Effector CD8-positive, alpha-beta T cell (primary cell): ENCODE measurements around the gene KCNS1.
"Not testable (repeated sequence)": the region's sequence is repeated elsewhere in the genome, so short reads cannot be mapped to it uniquely, and the experiment has no call there.

Source experiments
- DNase-seq: peaks from one replicate; lab custom pipeline; 2025; lab: John Stamatoyannopoulos, UW

KCNS1 gene

GRCh38 chr20:45080867-45081624 lies 19.9 kb downstream of the KCNS1 start:
- DNase-seq: no peak

DNA sequence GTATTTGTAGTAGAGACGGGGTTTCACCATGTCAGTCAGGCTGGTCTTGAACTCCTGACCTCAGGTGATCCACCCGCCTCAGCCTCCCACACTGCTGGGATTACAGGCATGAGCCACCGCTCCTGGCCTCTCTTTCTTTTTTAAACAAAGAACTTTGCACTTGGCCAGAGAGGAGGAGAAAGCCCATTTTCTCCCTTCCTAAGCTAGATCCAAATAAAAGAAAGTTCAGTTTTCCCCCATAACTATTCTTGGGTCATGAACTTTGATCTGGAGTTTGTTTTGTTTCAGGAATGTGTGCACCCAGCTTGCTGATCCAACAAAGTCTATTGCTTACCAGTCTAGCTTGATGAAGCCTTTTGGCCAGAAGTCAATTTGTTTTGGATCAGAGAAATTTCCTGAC lies 23.4 kb downstream of the KCNS1 start:
- no peak for DNase-seq

DNA sequence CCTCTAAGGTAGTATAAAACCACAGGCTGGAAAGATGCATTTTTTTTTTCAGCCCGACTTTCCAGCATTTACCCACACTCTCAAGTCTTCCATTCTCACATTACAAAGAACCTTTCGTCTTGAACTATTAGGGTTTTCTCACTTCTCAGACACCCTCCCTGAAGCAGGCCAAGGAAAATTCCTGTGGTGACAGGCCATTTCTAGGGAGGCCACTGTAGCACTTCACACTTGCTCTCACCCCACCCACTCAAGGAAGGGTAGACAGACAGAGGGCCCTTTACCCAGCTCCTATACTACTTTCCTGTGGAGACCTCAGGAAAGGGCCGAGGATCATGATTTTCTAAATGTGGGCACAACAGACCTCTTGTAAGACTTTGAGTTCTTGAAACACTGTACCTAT lies 27.7 kb downstream of the KCNS1 start:
- DNase-seq: no peak

DNA sequence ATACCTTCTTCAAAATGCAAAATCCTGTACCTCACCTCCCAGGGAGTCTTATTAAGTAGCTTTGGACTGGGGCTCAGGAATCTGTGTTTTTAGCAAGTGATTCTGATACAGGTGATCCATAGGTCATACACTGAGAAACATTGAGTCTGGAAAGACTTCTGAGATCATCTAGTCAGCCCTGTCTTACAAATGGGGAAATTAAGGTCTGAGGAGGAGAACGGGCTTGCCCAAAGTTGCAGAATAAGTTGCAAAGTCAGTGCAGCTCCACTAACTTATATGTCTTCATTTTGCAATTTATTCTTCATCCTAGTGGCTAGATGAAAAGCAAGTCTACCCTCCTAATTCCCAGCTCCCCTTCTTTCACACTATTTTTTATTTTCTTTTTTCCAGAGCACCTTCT lies 28.9 kb downstream of the KCNS1 start:
- DNase-seq: no peak

- DNase-seq: no peak
These were observed 29.8 kb downstream of the KCNS1 start for GRCh38 chr20:45070932-45071632.

DNA sequence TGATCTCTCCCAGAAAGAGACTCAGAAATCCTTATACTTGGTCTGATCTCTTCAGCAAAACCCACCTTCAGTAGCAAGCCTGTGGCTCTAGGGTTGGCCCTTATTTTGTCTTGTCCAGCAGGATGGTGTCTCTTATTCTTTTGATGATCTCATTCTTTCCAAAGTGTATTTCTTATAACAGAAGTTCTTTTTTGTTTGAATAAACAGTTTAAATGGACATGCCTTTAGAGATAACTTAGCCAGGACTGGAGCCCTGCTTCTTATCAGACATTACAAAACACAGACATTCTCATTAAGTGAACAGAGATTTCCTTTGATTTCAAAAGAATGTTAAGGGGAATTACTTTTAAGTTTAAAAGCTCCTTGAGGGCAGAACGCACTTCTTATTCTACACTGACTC lies 31.7 kb downstream of the KCNS1 start:
- no peak for DNase-seq

- DNase-seq: no peak
These were observed 33.4 kb downstream of the KCNS1 start for GRCh38 chr20:45067558-45067957.

- no peak for DNase-seq
These were observed 33.8 kb downstream of the KCNS1 start for GRCh38 chr20:45067087-45067486.

DNA sequence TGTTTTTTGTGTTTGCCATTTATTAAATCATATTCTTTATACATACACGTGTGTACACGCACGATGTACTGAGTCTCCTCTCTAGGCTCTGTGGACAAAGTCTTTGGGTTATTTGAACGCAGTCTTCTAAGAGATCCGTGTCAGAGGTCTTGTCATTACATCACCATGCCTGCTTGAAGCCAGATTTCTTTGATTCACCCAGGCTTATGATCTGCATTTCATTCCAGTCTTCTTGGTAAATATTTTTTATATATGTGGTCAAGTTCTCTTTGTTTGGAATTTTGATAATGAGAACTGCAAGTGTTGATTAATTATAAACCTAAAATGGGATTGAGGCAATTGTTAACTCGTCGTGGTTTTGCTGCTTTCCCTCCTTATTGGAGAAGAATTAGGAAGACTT lies 34.6 kb downstream of the KCNS1 start:
- no peak for DNase-seq

DNA sequence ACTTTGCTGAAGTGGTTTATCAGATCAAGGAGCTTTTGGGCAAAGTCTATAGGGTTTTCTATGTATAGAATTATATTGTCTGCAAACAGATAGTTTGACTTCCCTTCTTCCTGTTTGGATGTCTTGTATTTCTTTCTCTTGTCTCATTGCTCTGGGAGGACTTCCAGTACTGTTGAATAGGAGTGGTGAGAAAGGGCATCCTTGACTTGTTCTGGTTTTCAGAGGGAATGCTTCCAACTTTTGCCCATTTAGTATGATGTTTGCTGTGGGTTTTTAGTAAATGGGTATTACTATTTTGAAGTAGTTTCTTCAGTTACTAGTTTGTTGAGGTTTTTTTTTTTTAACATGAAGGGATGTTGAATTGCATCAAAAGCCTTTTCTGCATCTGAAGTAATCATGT lies 36.1 kb downstream of the KCNS1 start:
- DNase-seq: no peak

GRCh38 chr20:45063107-45063506 lies 37.8 kb downstream of the KCNS1 start:
- DNase-seq: not testable (repeated sequence)

DNA sequence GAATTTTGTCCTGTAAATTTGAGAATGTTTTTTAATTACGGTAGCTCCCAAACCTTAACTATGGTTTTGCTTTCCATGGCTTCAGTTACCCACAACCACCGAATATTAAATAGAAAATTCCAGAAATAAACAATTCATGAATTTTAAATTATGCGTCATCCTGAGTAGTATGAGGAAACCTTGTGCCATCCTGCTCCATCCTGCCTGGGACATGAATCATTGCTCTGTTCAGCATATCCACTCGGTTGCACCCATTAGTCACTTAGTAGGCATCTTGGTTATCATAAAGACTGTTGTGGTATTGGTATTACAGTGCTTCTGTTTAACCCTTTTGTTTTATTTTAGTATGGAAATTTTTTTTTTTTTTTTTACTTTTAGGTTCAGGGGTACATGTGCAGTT lies 39.7 kb downstream of the KCNS1 start:
- no peak for DNase-seq

GRCh38 chr20:45060294-45060693 lies 40.6 kb downstream of the KCNS1 start:
- no peak for DNase-seq

GRCh38 chr20:45059022-45059728 lies 41.8 kb downstream of the KCNS1 start:
- no peak for DNase-seq

DNA sequence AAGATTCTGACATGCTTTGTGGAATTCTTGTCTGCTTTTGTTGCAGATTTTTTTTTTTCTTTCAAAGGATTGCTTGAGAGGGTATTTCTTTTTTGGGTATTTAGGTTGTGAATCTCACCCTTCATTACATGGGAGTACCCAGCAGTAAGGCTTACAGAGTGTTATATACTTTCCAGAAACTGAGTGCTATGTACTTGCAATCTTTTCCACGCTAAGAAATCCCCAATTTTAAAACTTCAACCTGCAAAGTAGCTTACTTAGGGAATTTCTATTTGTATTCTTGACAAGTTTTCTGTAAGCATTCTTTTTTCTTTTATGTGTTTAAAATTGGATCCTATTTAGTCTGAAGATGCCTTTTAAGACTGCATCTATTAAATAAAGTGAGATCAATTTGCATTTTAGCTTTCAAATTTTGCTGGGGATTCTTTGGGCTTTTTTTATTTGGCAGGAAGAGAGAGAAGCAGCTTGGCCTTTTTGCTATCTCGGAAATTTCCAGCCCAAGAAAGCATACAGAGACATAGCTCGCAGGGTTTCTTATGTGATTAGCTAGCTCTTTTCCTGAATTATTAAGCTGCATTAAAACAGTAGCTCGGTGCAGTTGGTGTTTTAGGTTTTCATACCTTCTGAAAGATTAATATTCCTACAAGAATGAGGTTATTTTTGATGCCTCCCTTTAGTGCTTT lies 42.6 kb downstream of the KCNS1 start:
- DNase-seq: no peak

- DNase-seq: no peak
These were observed 44.3 kb downstream of the KCNS1 start for GRCh38 chr20:45056473-45057173.

DNA sequence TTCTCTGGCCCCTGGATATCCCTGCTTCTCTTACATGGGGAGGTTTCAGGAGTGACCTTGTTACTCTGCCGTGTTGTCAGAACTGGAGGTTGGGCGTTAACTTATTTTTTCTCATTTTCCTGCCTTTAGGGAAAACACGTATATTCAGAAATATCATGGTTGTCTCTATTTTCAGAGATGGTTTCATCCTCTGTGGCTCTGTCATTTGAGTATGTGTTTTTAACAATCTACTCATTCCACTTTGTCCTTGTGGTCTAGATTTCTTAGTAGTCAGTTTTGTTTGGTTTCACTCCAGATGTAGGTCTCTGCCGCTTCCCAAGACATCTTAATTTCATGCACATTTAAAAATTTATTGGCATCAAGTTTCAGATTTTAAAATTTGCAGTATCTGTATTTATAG lies 45.9 kb downstream of the KCNS1 start:
- no peak for DNase-seq

GRCh38 chr20:45053430-45054351 lies 47.2 kb downstream of the KCNS1 start:
- DNase-seq: no peak

GRCh38 chr20:45052698-45053429 lies 48.1 kb downstream of the KCNS1 start:
- no peak for DNase-seq
